Stimulated activated CD4-positive, alpha-beta T cell treated with anti-CD3 and anti-CD28 coated beads, Interleukin-4, amount 100 ng/mL, for 1 hour (primary cell): Measurements from ENCODE around the gene NLGN4X.

Experiments
- DNase-seq: peaks from one replicate; pipeline ENCODE4 v3.0.0-alpha.2; 2020

NLGN4X gene

DNA sequence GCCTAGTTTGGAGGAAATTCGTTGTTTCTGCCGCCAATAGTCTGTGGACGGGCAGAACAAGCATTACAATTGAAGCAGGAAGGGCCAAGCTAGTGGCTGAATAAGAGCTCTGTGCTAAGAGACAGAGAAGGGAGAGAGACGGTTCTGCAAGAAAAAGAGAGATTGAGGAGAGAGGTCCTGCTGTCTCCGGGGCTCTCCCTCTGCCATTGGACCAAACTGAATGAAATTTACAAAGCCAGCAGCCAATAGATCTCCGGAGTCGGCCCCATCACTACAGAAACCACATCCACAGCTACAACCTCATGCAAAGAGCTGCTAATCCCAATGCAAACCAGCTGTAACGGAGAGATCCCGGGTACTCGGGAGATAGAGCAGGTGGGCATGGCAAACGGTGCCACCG is at the start of gene NLGN4X:
TSS of gene NLGN4X (minus strand) at position 148 of the 400 bp plus-strand sequence. CDS start 77,401 bp downstream, outside the sequence.
- no peak for DNase-seq

DNA sequence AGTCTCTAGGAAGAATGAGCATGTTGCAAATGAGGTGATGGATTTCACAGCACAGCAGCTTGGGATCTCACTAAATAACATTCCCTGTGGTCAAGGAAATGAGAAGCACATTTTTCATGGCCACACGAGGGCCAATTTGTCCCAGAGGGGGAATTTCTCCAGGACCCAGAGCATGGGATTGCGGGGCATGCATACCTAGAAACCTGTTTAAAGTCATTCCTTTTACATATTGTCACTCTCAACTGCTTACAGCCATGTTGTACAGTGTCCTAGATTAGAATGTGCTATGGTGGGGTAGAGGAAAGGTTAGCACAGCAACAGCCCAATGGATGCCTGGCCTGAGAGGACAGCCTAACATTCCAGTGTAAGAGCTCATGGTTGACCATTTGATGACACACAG is 37.4 kb upstream of the NLGN4X start:
- DNase-seq = no peak

DNA sequence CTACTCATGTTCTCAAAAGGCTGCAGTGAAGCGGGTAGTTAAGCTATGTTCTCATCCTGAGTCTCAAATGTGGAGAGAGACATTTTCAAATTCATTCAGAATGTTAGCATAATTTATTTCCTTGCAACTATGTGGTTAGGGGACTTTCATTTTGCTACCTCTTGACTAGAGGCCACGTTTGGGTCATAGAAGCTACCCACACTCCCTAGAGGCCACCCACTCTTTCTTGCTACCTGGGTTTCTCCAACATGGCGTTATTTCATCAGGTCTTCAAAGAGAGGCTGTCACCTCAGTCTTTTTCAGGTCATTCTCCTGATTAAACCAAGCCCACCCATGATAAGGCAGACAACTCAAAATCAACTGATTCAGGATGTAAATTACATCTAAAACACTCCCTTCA is 34.3 kb upstream of the NLGN4X start:
- no peak for DNase-seq

DNA sequence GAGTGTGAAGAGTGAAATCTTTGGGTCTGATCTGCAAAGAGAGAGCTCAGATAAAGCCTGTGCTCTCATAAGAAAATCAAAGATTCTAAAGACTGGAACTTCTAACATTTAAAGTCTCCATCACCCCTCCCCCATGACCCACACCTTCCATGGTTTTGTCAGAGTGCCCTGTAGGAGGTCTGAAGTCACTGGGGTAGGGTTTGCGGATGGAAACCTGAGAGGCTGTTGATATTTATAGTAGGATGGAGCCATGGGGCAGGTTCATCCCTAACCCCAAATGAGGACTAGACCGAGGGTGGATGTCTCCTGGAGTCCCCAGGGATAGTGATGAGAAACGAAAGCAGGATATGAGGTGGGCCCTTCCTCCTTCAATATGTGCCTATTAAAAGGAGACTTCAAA is 28.4 kb upstream of the NLGN4X start:
- no peak for DNase-seq

DNA sequence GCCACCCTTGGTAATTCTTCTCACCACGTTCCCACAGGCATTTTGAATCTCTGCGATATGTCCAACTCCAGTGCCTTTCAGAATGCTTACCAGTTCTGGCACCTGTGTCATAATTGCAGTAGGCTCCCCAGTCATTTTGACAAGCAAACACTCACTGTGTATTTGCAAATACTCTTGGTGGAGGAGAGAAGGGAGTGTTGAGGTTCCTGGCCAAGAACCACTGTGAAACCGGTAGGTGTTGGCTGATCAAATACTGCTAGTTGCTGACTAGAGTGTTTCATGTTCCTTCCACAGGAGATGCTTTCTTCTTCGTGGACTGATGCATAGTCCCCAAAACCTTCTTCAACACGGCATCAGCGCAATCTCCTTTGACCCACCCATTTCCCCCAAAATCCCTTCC is 16.0 kb upstream of the NLGN4X start:
- DNase-seq = no peak

DNA sequence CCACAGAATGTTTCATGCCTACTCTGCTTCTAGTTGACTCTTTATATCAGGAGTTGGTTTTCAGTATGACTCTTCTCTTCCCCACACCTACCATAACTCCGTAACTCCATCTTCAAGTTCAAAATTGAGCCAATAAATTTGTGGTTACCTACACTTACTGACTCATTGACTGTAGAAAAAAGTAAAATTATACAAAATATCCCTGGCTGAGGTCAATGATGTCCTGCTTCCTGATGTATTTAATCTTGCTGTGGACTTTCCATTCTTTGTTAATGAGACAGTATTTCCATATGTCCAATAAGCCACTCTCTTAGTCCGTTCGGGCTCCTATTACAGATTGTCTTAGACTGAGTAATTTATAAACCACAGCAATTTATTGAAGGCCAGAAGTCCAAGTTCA is 9.9 kb upstream of the NLGN4X start:
- no peak for DNase-seq

DNA sequence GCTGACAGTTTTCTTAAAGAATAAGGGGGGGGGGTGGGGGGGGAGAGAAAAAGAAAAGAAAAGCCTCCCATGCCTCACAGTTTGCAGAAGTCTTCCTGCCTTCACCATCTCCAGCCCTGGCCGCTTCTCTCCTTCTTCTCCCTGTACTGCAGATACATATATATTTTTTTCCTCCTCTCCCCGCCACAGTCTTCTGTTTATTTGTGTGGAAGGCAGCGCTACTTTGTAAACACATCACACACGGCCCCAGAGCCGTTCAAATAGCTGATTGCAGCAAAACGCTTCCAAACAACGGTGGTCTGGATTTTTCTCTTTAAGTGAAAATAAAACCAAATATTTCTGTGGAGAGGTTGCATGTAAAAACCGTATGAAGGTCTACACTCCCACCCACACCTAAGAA is 732 bp downstream of the NLGN4X start:
- DNase-seq = no peak

DNA sequence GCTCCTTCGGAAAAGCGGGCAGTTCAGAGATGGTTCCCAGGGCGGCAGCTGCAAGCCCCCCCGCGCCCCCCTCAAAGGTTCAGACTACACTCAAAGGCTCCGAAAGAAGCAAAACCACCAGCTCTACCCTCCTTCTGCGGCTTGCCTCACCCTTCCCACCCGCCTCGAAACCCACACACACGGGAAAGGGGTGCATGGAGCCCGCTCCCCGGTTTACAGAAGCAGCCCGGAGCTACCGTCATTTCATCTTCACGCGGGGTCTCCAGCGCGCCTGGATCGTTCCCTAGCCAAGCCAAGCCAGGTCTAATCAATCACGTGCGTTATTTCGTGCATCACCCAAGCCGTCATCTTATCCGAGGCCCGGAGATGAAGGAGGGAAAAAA is 1.2 kb downstream of the NLGN4X start:
- DNase-seq = no peak

DNA sequence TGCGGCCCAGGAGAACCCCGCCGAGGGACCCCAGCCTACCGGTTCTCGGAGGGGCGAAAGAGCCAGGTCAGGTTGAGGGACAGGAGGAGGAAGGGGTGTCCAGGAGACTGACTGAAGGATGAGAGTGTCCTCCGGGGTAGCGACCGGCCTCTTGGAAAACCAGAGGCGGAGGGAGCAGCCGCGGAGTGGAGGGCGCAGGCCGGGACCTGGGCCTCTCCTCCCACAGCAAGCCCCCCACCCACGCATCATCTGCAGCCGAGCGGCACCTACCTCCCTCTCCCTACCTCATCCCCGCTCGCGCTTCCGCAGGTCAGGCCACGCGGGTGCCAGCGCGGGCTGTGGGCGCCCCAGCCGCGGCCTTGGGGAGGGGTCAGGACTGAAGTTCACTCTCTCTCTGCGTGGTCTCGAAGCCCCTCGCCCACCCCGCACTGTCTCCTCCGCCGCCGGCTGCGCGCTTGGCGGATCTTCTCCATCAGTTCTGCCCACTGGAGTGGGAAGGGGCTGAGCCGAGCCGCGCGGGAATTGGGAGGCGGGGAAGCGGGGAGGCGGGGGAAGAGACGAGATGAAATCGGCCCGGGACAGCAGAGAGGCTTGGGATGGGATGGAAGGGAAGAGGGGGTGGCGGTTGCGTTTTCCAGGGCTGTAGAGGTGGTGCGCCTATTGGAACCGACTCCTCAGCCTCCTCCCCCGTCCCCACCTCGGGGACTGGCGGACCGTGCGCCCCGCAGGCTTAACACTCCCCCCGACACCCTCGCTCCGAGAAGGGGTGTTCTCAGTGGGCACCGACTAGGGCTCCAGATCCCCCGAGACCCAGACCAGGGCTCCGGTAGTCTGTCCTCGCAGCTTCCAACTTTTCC is 1.8 kb downstream of the NLGN4X start:
- DNase-seq = no peak

DNA sequence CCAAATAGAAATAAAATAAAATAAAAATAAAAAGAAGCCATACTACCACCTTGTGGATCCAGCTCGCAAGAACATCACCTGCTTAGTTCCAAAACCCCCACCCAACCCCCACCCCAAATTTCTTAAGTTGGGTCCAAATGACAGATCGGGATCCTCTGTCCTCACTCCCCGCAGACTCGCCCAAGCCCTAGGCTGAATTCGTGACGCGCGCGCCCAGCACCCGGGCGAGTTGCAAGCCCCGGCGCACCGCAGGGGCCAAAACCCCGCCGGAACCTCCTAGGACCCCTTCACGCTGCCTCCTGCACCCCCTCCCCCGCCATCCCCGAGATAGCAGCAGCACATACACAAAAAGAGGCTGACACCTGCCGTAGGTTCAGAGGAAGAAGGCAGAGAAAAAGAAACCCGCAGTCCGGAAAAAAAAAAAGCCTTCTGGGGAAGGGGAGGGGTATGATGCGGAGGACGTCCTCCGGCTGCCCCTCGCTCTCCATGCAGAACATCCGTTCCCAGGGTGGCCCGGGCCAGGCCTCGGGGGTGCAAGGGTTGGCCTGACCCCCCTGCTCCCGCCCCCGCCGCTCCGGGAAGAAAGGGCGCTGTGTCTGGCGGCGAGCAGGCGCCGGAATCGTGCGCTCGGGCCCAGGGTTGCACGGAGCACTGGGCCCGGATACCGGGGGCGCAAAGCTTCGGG is 2.6 kb downstream of the NLGN4X start:
- no peak for DNase-seq

DNA sequence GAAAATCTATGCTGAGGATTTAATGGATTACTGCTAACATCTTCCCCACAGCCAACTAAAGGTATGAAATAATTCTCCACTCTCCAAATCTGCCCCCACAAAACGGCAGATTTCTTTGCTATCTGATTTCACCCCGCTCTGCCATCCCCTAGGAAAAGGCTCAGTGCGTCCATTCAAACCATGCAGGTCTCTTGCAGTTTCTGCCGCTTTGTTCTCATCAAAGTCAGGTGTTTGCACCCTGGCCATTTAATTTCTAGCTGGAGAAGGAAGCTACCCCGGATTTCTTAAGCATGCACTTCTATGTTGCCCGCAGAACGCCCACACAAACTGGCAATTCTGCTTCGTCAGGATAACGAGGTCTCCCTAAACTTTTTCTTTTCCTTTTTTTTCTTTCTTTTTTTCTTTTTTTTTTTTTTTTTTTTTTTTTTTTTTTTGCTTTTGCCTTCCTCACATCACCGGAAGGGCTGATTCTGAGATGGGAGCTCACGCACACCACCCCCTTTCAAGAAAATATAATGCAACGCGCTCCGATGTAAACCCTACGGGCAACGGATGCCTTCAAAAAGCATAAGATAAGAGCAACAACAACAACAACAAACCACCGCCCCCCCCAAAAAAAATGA is 3.3 kb downstream of the NLGN4X start:
- DNase-seq = no peak

DNA sequence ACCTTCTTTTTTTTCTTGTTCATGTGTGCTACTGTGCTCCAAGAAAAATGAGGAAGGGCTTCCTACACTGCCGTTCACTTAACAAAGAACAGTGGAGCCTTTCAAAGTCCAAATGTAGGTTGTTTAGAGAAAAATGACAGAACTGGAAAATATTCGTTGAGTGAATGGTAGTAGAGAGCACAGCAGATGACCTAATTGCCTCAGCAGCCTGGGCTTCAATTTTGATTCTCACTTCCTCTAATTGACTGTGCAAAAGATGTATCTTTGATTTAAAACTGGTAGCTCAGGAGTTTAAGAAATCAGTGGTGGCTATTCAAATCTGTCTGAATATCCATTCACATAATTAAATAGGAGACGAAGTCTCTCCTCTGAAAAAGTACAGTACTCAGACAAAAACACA is 5.2 kb downstream of the NLGN4X start:
- DNase-seq = no peak

DNA sequence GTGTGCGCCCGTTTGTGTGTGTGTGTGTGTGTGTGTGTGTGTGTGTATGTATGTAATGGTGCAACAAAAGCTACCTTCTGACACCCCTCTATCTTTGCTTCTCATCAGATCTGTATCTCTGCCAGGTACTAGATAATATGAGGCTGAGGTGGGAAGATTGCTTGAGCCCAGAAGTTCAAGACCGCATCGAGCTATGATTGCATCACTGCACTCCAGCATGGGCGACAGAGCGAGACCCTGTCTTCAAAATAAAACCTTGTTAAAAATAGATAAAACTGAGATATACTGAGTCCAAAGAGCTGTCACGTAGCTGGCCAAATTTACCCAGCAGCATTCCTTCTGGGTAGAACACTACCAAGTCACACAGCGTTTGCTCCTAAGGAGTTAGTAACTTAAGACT is 18.4 kb downstream of the NLGN4X start:
- no peak for DNase-seq

DNA sequence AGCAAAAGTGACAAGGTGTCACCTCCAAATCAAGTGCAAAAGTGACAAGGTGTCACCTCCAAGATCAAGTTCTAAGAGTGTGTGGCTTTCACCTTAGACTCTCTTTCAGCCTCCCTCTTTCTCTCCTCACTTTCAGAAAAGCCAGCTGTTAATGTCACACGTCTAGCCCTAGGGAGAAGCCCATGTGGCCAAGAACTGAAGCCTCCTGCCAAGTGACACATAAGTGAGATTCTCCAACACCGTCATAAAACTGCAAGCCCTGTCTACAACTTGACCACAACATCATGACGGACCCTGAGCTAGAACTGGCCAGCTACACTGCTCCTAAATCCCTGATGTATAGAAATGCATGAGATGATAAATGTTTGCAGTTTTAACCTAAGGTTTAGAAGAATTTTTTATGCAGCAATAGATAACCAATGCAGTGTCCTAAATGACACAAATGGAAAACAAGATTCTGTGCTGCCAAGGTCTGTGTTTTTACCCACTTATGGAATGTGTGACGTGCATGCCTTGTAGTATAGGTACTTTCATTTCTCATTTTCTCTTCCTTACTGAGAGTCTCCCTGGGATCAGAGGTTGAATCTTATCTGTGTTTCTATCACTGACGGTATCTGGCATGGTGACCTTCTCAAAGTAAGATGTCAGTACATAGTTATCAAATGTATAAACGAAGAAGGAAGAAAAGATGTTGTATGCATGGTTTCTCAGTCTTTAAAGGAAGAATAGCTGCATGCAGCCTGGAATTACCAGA is 25.0 kb downstream of the NLGN4X start:
- no peak for DNase-seq

DNA sequence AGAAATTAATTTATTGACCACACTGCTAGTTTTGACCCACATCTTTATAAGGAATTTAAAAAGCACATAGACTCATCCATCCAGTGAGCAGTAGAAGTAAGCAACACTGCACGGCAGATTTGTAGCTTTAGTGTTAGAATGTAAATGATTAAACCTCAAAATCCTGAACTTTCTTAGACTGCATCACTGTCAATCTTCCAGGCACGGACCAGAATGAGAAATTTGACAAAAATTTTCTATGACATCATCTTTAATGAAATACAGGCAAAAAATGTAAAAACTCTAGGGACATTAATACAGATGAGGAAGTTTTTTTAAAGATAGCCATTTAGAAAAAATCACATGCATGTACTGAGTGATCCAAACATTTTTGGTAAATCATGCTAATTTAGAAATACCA is 29.2 kb downstream of the NLGN4X start:
- no peak for DNase-seq

DNA sequence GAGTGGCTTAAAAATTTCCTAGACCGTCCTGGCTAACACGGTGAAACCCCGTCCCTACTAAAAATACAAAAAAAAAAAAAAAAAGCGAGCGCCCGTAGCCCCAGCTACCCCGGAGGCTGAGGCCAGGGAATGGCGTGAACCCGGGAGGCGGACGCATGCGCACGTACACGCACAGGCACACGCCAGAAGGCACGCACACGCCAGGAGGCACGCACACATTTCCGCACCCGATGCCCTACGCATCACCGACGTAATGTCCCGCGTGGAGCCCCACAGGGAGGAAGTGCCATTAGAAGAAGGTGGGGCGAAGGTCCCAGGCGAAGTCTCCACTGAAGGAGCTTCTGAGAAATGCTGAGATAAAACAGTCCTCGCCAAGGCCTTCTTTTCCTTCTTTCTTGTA is 41.4 kb downstream of the NLGN4X start:
- no peak for DNase-seq

DNA sequence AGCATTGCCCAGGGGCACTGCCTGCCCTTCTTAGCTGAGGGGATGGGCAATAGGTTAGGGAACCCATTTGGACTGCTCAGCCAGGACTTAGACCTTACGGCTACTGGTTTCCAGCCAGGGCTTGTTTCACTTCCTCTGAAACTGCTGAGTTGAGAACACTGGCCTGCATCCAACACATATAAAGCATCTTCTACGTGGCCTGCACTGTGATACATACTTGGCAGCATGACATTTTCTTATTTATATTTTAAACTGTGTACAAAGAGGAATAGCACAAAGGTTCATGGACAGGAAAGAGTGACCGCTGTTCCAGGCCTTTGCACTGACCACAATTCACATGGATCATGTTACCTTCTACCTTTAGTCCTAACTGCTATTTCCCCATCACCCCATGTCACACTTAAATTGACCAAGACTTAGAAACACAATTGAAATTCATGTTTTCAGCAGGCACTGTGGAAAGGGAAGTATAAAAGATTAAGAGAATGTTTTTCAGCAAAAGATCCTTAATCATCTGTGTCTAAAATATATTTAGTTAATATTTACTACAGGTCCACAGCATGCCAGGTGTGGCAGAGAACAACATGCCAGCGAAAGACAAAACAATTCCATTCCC is 43.7 kb downstream of the NLGN4X start:
- no peak for DNase-seq

DNA sequence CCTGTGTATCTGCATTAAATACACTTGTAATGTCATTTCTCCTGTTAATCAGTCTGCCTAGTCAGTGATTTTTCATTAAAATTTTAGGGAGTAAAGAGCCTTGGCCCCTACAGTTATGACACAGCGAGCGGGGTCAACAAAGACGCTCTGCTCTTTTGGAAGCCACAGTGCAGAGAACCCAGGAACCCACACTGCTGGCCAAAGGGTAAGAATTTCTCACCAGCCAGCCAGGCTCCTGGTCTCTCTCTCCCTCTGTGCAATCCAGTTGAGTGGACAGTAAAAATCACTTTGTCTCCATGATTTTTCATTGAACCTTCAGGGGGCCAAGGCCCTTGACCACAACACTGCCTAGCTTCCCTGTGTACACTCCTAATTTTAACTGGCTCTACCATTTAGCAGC is 52.8 kb downstream of the NLGN4X start:
- DNase-seq = no peak

DNA sequence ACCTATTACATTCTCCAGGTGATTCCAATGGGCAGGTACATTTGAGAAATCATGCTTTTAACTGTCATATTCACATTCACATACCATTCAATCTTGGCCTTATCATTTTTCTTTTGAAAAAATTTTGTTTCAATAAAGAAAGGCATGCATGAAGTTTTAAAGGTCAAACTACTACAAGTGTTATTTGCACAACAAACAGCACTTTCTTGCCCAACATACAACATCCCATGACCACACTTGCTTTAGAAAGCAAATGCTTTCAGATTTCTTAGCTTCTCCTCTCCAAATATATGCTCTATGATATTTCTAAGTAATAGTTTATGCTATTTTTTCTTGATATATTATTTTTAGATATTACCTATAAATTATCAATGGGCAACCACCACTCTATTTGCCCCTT is 58.2 kb downstream of the NLGN4X start:
- no peak for DNase-seq

DNA sequence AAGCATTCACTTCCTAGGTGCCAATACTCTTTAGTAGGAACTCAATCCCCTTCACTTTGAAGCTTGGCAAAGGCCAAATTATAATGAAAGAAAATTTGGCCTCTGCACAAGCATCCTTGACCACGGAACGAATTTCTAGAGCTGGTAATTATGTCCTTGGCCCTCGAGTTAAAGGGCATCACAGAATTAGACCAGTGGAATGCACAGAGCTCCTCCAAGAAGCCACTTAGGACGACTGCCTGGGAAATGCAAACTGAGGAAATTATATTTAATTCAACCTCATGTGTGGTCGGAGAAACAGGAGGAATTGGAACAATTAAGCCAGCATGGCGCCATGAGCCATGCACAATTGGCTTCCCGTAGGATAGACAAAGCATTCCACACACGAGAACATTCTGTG is 59.3 kb downstream of the NLGN4X start:
- no peak for DNase-seq

DNA sequence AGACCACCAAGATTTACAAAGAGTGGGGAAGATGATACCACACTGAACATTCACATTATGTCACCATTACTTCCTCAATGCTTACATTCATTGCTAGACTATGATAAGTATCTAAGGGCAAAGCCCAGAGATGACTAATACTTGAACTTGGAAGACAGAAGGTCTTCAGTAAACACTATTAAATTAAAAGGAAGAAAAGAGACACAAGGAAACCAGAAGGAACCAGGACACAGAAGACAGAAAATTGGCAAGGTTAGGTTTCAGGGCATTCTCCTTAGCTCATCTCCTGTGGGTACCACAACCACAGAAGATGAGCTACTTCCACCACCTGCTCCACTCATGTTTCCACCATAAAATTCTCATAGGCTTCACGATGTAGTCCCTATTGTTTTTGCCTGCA is 64.9 kb downstream of the NLGN4X start:
- no peak for DNase-seq

DNA sequence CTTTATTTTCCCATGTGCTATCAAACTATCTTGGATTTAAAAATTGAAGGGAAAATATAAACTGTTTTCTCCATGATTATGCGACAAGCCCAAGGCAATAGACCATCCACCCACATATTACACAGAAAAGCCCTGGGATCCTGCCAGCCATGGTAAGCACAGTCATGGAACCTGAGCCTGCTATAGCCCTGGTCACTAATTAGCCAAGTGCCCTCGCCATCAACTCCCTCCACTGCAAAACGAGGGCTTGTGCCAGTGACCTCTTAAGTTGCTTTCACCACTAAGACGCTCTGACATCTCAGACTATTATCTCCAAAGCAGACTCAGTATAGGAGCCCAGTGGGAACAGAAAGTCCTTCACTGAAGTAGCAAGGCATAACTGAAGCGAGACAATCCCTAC is 69.2 kb downstream of the NLGN4X start:
- no peak for DNase-seq

DNA sequence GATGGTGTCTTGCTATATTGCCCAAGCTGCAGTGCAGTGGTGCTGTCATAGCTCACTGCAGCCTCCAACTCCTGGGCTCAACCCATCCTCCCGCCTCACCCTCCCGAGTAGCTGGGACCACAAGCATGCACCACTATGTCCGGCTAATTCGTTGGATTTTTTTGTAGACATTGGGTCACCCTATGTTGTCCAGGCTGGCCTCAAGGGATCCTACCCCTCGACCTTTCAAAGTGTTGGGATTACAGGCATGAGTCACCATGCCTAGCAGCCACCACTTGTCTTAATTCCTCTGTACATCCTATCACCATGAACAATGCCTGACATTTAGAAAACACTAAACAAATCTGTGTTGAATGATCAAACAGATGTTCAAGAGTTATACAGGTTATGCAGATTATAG is 76.7 kb downstream of the NLGN4X start:
- no peak for DNase-seq
